IPS-18c (cell line): Measurements from ENCODE around the gene AQP12B.

Experiments used
- H3K4me3 ChIP-seq: 2 replicates; pipeline ENCODE4 v1.7.0; 2013; ENCODE audit warnings: low read depth, mild to moderate bottlenecking, low read length, moderate library complexity; ENCODE audit not compliant: insufficient read depth
- H3K9me3 ChIP-seq: one replicate; pipeline ENCODE4 v1.6.1; 2013; ENCODE audit warnings: mild to moderate bottlenecking, low read length, moderate library complexity; ENCODE audit not compliant: control insufficient read depth, insufficient read depth

AQP12B gene

GRCh38 chr2:240720686-240721595 lies 38.3 kb upstream of the AQP12B start:
- no peak overlapping the region for H3K4me3 ChIP-seq

GRCh38 chr2:240719676-240720545 lies 37.2 kb upstream of the AQP12B start:
- H3K9me3 ChIP-seq = no peaks in the 10 kb centered on the region
- no peak overlapping the region for H3K4me3 ChIP-seq

More at GRCh38 chr2:240720686-240721595, 38.3 kb upstream of the AQP12B start:
- no peaks in the 10 kb centered on the region for H3K9me3 ChIP-seq

DNA sequence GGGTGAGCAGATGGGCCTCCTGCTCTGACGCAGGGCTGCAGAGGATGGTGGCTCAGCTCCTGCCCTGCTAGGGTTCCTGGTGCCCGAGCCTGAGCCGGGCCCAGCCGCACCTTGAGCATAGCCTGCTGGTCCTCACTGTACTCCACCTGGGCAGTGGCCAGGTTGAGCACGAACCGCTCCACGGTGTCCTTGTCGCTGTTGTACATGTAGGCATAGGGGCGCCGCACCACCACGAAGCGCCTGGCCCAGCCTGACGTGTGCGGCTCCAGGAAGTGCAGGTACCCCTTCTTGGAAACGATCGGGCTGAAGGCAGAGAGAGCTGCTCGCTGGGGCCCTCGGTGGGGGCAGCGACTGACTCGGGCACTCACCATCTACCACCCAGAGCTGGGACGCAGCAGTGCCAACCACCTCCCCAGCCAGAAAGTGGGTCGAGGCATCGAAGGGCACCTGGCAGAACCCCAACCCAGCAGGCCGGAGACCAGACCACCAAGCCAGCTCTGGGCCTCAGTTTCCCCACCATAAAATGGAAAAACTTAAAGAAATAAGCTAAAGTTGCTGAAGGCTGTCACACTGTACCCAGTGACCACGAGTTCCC lies 36.3 kb upstream of the AQP12B start:
- no peaks in the 10 kb centered on the region for H3K9me3 ChIP-seq
- no peak overlapping the region for H3K4me3 ChIP-seq

DNA sequence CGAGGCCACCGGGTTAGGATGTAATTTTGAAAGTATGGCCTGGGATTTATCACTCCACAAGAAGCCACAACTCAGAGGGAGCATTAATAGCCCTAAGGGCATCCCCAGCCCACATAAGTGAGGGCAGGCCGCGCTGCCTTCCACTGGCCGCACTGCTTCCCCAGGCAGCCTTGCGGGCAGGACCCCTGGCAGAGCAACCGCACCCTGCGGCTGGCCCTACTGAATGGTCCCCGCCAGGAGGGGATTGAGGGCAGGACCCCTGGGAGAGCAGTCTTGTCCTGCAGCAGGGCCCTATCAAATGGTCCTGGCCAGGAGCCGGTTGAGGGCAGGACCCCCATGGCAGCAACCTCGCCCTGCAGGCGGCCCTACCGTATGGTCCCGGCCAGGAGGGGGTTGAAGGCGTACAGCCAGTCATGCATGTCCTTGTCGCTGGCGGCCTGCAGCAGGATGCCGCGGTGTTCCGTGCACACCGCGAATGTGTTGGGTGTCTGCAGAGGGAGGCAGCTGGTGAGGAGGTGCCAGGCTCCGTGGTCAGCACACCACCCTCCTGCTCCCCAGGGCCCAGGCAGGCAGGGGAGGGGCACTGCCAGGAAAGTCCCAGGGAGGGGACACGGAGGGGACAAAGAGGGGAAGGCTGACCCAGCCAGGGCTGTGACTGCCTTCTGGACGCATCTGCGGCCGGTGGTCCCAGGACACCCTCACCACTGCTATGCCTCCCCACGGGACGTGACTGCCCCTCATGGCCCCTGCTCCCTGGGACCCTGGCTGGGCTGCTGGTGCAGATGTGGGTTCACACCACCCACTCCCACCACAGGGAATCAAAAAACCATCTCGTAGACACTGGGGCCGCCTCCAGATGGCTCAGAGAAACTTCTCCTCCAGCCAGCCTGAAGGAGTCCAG lies 35.2 kb upstream of the AQP12B start:
- no peaks in the 10 kb centered on the region for H3K9me3 ChIP-seq
- H3K4me3 ChIP-seq = no peak overlapping the region

GRCh38 chr2:240717181-240717641 lies 34.5 kb upstream of the AQP12B start:
- Histone ChIP-seq H3K9me3 (no peaks in the 10 kb centered on the region), H3K4me3 (no peak overlapping the region)

DNA sequence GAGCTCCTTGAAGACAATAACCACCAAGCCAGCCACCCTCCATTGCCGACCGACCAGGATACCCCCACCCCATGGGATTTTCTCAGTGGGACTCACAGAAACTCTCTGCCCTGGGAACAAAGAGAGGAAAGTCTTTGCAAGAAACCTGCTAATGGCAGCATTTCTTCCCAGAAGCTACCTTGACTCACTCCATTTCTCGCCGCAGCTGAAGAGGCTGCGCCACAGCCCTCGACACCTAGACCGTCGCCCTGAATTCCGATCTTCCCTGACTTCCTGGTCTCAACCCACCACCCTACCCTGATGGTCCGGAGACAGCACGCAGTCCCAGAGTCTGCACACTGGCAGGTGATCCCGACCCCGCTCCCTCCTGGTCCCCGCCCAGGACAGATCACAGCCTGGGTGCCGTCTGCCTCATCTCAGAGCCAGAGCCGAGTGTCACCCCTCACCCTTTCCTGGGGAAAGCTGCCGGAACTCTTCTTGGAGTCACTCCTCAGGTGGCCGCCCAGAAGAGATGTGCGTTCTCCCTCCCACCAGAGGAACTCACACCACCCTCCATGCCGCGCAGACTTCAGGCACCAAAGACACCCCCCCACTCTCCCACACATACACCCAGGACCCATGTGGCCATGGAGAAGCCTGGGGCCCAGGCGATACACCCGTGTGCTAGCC lies 33.6 kb upstream of the AQP12B start:
- no peaks in the 10 kb centered on the region for H3K9me3 ChIP-seq
- H3K4me3 ChIP-seq = no peak overlapping the region

DNA sequence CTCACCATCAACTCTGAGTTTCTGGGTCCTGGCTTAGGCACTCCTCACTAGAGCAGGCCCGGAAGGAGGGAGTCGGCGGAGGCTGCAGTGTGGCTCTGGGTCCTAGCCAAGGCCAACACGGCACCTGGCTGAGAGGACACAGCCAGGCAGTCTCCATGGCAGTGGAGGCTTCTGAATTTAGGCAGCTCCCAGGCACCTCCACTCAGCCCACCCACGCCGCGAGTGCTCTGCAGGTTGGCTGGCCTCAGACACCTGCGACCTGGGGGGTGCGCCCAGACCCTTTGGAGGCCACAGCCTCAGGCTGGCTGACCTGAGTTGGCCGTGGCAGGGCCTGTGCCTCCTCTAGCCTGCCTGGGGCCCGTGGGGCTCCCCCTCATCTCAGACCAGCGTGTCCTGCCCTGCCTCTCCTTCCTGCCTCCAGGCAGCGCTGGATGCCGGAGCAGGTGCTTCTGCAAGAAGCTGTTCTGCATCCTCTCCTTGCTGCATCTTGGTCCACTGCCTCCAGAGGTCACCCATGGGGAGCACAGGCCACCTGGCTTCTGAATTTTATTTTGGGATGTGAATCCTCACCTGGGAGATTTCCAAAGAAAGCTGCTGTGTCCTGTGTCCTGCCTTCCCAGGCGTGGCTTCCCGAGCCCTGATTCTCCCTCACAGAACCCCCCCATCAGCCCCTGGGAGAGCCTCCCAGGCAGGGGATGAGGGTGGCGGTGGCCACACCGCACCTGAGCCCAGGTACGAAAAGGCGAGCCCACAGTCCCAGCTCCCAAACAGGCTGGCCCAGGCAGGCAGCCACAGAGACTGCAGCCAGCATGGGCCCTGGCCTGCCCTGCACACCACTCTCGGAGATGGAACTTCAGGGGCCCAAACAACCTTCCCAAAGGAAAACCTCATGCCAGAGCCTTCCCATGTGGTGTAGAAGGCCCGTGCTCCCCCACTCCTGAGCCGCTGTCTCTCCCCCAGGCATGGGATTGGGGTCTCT lies 32.4 kb upstream of the AQP12B start:
- H3K4me3 ChIP-seq = no peak overlapping the region
- H3K9me3 ChIP-seq = no peaks in the 10 kb centered on the region

GRCh38 chr2:240713928-240714746 lies 31.5 kb upstream of the AQP12B start:
- Histone ChIP-seq H3K9me3 (no peaks in the 10 kb centered on the region), H3K4me3 (no peak overlapping the region)

DNA sequence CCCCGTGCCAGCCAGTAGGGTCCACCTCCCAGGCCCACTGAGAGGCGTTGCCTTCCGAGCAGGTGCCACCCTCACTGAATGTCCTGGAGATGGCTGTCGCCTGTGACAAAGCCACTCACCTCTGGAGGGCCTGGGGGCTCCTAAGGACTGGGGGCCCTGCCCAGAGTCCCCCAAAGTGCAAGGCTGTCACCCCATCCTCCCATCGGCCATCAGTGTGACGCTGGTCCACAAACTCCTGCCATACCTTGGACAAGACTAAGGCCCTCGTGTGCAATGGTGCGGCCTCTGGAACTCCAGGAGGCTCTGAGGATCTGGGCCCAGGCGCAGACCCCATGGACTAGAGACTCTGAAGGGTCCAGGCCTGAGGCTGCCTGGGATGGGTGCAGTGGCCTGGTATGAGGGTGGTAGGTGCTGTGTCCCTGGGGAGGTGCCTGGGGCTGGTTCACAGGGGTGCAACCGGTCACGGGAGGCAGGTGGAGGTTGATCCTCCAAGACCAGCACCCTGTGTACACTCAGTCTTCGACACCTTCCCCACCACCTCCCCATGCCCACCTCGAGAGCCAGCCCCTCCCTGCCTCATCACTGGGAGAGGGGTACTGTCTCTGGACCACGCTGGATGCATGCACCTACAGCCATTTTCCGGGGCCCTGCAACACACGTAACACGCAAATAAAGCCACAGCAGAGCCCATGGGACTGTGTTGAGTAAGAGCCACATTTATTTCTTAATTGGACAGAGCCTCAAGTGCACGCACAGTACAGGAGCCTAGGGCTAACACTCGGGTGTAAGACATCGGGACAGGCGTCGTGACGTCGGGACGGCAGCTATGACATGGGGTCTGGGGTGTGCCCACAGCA lies 30.6 kb upstream of the AQP12B start:
- no peaks in the 10 kb centered on the region for H3K9me3 ChIP-seq
- no peak overlapping the region for H3K4me3 ChIP-seq

- Histone ChIP-seq H3K9me3 (no peaks in the 10 kb centered on the region), H3K4me3 (no peak overlapping the region)
Measured at GRCh38 chr2:240712121-240712520, 29.4 kb upstream of the AQP12B start.

GRCh38 chr2:240711701-240712100 lies 29.0 kb upstream of the AQP12B start:
- Histone ChIP-seq H3K4me3 (no peak overlapping the region), H3K9me3 (no peaks in the 10 kb centered on the region)

- Histone ChIP-seq H3K9me3 (no peaks in the 10 kb centered on the region), H3K4me3 (no peak overlapping the region)
Measured at GRCh38 chr2:240711296-240711695, 28.6 kb upstream of the AQP12B start.

GRCh38 chr2:240708457-240708856 lies 25.8 kb upstream of the AQP12B start:
- H3K4me3 ChIP-seq = no peak overlapping the region
- H3K9me3 ChIP-seq = no peaks in the 10 kb centered on the region

DNA sequence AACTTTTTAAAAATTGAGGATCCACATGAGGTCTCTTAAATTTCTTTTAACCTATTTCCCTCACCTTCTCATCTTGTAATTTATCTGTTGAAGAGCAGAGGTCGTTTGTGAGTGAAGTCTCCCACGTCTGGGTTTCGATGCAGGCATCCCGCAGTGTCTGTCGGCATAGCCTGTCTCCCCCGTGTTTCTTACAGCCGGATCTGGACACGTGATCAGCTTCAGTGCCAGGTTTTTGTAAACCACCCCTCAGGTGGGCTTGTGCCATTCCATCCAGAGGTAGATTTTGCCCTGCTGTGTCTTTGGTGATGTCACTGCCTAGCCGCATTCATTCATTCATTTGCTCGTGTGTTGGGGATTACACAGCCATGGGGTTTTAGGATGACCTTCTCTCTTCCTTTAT lies 25.1 kb upstream of the AQP12B start:
- no peak overlapping the region for H3K4me3 ChIP-seq
- no peaks in the 10 kb centered on the region for H3K9me3 ChIP-seq
